SH-SY5Y (cell line): ENCODE results near the gene CEBPE.

Experiments
- GATA2 ChIP-seq: IDR thresholded peaks from 2 replicates; pipeline ENCODE4 v1.6.1; 2011; ENCODE audit warnings: mild to moderate bottlenecking, low read depth, low read length
- GATA3 ChIP-seq: IDR thresholded peaks from 2 replicates; pipeline ENCODE4 v1.6.1; 2011; ENCODE audit warnings: low read depth, mild to moderate bottlenecking, low read length, moderate library complexity

GRCh38 chr14:23154964-23155587, 36.0 kb upstream of the CEBPE start:
- no peak for TF ChIP-seq GATA2
- no peak for TF ChIP-seq GATA3
